A549 treated with AZD9567 at 1 μM for 4 hours (cell line): ENCODE results near the gene URI1. TPM values are rescaled to one million over a fixed set of nuclear protein-coding genes. Genes with fewer than 3 reads are reported as not detected.

Experiments used
- total RNA-seq: library from RNA; stranded (reverse); fragments of 200-300 nt; extraction: Qiagen RNA extraction; gene quantifications from 5 replicates; pipeline ENCODE4 v1.2.3, GENCODE V29; 2022; ENCODE audit not compliant: insufficient read depth

Gene URI1
- 80.8 to 112 TPM (median 90.8 TPM) in 5 replicates for total RNA-seq

DNA sequence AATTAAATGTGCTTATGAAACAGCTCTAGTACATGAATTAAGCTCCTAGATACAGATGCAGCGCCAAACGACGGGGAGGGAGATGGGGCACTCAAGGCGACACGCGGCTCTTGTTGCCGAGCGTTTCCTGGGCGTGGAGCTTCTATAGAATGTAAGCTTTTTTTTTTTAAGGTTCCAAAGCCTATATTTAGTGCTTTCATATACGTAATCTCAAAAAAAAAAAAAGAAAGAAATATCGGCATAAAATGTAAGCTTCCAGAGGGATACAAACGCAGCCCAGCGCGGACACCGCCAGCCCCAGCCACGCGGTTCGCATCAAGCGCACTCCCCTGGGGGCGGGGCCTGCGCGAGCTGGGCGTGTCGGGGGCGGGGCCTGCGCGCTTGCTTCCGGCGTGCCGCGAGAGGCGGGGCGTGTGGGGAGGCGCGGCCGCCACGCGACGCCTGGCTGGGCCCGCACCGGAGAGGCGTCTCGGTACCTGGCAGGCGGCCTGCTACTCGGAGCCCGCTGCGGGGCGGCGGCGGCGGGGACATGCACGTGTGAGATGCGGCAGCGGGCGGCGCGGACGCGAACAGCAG lies at the start of gene URI1:
Gene URI1 (plus strand): TSS at position 412 of the 576 bp plus-strand sequence. CDS start 309 bp downstream, outside the sequence.

Other genes with a start within 250 kb of the URI1 start
- 44.7 to 50.0 TPM (median 46.9 TPM) in 5 replicates for gene C19orf12, start 227.0 kb upstream of the URI1 start, total RNA-seq
- gene CCNE1, start 130.2 kb upstream of the URI1 start, total RNA-seq, result 28.9 to 29.5 TPM (median 29.3 TPM) in 5 replicates